B cell (primary cell): ENCODE measurements around the gene MEGF11.

Experiments used
- CTCF ChIP-seq: fragments of 200-600 bp; IDR thresholded peaks from one replicate; pipeline ENCODE4 v1.8.0; 2022; ENCODE audit warnings: antibody characterized with exemption, mild to moderate bottlenecking
- EZH2 ChIP-seq: IDR thresholded peaks from 2 replicates; pipeline ENCODE4 v1.6.1; 2012; ENCODE audit warnings: borderline replicate concordance, low read depth, mild to moderate bottlenecking, moderate library complexity, low read length; ENCODE audit not compliant: insufficient read depth, poor library complexity, severe bottlenecking

DNA sequence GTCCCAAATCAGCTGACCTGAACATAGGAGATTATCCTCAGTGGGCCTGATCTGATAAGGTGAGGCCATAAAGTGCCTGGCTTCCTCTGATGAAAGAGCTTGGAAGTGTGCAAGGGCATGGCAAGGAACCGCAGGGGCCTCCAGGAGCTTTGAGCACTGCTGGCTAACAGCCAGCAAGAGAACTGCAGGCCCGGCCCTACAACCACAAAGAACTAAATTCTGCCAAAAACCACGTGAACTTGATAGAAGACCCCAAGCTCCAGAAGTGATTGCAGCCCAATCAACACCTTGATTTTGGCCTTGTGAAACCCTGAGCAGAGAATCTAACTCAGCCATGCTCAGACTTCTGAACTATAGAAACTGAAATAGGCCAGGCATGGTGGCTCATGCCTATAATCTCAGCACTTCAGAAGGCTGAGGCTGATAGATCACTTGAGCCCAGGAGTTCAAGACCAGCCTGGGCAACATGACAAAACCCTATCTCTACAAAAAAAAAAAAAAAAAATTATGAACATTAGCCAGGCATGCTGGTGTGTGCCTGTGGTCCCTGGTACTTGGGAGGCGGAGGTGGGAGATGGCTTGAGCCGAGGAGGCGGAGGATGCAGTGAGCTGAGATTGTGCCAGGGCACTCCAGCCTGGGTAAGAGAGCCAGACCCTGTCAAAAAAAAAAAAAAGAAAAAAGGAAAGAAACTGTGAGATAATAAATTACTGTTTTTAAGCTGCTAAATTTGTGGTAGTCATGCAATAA, 32.2 kb upstream of the MEGF11 start:
- TF ChIP-seq CTCF (no peak), EZH2 (no peak)
